Measurements from ENCODE around the gene SCP2D1.

SCP2D1 gene

DNA sequence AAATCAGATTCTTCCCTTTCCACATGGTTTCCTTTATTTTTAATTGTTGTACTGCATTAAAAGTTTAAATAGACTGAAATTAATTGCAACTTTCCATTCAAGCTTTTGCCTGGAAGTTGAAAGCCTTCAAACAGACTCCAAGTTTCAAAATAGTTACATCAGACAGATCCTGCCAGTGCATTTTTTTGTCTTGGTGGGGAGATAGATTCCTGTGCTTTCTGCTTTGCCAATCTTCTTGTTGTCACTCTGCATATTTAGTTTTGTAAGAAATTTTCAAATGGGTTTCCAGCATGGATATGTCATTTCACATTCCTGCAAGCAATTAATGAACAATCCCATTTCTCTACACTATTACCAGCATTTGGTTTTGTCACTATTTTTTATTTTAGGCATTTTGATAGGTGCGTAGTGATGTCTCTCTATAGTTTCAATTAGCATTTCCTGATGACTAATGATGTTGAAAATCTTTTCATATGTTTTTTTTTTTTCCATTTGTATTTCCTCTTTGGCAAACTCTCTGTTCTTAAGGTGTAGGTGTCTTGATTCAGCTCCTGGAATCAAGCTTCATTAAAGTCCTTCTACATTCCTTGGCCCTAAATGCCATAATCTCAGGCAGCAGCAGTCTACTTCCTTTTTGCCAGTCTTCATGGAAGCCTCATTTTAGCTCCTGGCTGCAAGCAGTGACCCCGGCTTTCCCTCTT lies 40.5 kb downstream of the SCP2D1 start:
- DNase-seq (ENCODE audit: extremely low spot score): no peak
- TF ChIP-seq SP1 (IDR thresholded peaks at IDR 0.05) (no peak), NFRKB (IDR thresholded peaks at IDR 0.05) (no peak)
- CTCF ChIA-PET: no interaction called here
- POLR2A ChIA-PET: no interaction called here

DNA sequence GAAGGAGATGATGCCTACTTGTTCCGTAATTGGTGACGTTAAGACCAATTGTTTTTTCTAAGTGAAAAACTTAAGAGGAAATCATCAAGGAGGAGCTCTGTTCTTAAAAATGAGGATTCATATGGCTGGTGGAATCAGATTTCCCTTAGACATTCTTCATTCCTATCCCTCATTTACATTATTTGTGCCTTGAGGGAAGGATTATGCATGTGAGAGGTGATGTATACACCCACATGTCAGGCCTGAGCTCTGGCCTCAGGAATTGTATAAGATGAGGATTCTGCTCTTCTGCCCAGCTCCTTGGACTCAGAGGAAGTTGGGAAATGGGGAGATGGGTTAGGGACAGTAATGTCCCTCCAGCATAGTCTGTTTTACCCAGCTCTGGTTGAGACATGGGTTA lies 42.3 kb downstream of the SCP2D1 start:
- CTCF ChIA-PET: no interaction called here
- DNase-seq (ENCODE audit: extremely low spot score): no peak
- TF ChIP-seq ARNT (IDR thresholded peaks at IDR 0.05): no peak
- TF ChIP-seq L3MBTL2 (conservative IDR thresholded peaks at IDR 0.05): no peak
- no peak for TF ChIP-seq FOXK2 (IDR thresholded peaks at IDR 0.05)
- no peak for TF ChIP-seq HDGF (IDR thresholded peaks at IDR 0.05; ENCODE audit: borderline replicate concordance)
- TF ChIP-seq FOXA1 (IDR thresholded peaks at IDR 0.05): no peak
- TF ChIP-seq LEF1 (IDR thresholded peaks at IDR 0.05; ENCODE audit: borderline replicate concordance): no peak
- TF ChIP-seq, protein P1, sequence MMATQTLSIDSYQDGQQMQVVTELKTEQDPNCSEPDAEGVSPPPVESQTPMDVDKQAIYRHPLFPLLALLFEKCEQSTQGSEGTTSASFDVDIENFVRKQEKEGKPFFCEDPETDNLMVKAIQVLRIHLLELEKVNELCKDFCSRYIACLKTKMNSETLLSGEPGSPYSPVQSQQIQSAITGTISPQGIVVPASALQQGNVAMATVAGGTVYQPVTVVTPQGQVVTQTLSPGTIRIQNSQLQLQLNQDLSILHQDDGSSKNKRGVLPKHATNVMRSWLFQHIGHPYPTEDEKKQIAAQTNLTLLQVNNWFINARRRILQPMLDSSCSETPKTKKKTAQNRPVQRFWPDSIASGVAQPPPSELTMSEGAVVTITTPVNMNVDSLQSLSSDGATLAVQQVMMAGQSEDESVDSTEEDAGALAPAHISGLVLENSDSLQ (IDR thresholded peaks at IDR 0.05): no peak
- no peak for TF ChIP-seq ZNF384 (IDR thresholded peaks at IDR 0.05)
- no peak for TF ChIP-seq CTBP1 (IDR thresholded peaks at IDR 0.05; ENCODE audit: borderline replicate concordance)
- POLR2A ChIA-PET: no interaction called here

DNA sequence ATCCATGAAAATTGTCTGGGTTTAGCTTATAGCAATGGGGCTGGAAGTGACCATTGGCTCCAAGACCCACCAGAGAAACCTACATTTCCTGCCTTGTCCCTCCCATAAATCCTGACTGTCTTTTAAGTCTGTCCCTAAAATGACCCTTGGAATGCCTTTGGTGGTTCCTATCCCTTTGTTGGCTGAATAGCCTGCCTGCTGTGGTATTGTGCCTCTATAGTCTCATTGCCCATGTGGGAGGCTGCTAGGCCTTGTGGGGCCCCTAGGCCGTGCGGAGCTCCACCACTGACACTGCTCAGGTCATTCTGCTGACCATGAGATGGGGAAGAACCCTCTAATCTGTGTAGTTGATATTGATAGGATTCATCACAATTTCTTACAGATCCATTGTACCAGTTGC lies 43.3 kb downstream of the SCP2D1 start:
- no peak for TF ChIP-seq BHLHE40 (IDR thresholded peaks at IDR 0.05; ENCODE audit: borderline replicate concordance)
- no peak for TF ChIP-seq ZNF384 (IDR thresholded peaks at IDR 0.05)
- no peak for TF ChIP-seq LEF1 (IDR thresholded peaks at IDR 0.05; ENCODE audit: borderline replicate concordance)
- TF ChIP-seq SP1 (IDR thresholded peaks at IDR 0.05): no peak
- TF ChIP-seq, protein P1 (IDR thresholded peaks at IDR 0.05): no peak
- TF ChIP-seq FOXM1 (IDR thresholded peaks at IDR 0.05; ENCODE audit: borderline replicate concordance): no peak
- no peak for TF ChIP-seq FOXK2 (IDR thresholded peaks at IDR 0.05)
- TF ChIP-seq CTBP1 (IDR thresholded peaks at IDR 0.05; ENCODE audit: borderline replicate concordance): no peak
- no peak for TF ChIP-seq ELF4 (IDR thresholded peaks at IDR 0.05)
- TF ChIP-seq ARNT (IDR thresholded peaks at IDR 0.05): no peak
- TF ChIP-seq SUZ12 (IDR thresholded peaks at IDR 0.05): no peak
- no peak for TF ChIP-seq NFRKB (IDR thresholded peaks at IDR 0.05)
- TF ChIP-seq HDGF (IDR thresholded peaks at IDR 0.05; ENCODE audit: borderline replicate concordance): no peak
- TF ChIP-seq L3MBTL2 (conservative IDR thresholded peaks at IDR 0.05): no peak
- TF ChIP-seq TARDBP (IDR thresholded peaks at IDR 0.05): no peak
- no peak for TF ChIP-seq FOXA1 (IDR thresholded peaks at IDR 0.05)
- no peak for DNase-seq (ENCODE audit: extremely low spot score)
- POLR2A ChIA-PET: no interaction called here
- CTCF ChIA-PET: no interaction called here

DNA sequence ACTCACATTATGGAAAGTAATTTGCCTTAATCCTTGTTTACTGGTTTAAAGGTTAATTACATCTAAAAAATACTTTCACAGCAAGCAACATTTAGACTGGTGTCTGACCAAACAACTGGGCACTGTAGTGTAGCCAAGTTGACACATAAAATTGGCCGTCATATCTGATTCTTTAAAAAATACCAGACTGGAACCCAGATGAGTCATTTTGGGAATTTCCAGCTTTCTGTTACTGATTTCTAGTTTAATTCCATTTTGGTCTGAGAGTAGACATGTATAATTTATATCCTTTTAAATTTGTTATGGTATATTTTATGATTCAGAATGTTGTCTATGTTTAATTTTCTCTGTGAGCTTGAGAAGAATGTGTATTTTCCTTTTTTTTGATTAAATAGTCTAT lies 44.1 kb downstream of the SCP2D1 start:
- ChIA-PET POLR2A (no interaction called here), CTCF (no interaction called here)
- no peak for DNase-seq (ENCODE audit: extremely low spot score)
- TF ChIP-seq, protein P1 (IDR thresholded peaks at IDR 0.05): no peak
- no peak for TF ChIP-seq L3MBTL2 (conservative IDR thresholded peaks at IDR 0.05)
- TF ChIP-seq FOXM1 (IDR thresholded peaks at IDR 0.05; ENCODE audit: borderline replicate concordance): no peak
- TF ChIP-seq NFRKB (IDR thresholded peaks at IDR 0.05): no peak
- no peak for TF ChIP-seq CTBP1 (IDR thresholded peaks at IDR 0.05; ENCODE audit: borderline replicate concordance)
- TF ChIP-seq ELF4 (IDR thresholded peaks at IDR 0.05): no peak
- no peak for TF ChIP-seq BHLHE40 (IDR thresholded peaks at IDR 0.05; ENCODE audit: borderline replicate concordance)
- no peak for TF ChIP-seq FOXA1 (IDR thresholded peaks at IDR 0.05)
- TF ChIP-seq LEF1 (IDR thresholded peaks at IDR 0.05; ENCODE audit: borderline replicate concordance): no peak

DNA sequence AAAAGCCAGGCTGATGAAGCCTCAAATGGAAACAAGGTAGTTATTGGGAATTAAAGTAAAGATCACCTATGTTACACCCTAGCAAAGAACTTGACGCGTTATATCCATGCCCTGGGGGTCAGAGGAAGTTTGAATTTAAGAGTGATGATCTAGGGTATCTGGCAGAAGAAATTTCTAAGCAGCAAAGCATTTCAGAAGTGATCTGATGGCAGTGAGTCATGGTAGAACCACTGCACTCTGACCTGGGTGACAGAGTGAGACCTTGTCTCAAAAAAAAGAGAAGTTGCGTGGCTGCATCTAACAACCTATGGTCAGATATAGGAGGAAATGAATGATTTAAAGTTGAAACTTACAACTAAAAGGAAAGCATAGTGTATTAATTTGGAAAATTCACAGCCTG lies 45.2 kb downstream of the SCP2D1 start:
- ChIA-PET POLR2A (no interaction called here), CTCF (no interaction called here)
- no peak for TF ChIP-seq FOXA1 (IDR thresholded peaks at IDR 0.05)
- no peak for TF ChIP-seq NFRKB (IDR thresholded peaks at IDR 0.05)
- TF ChIP-seq ARNT (IDR thresholded peaks at IDR 0.05): no peak
- TF ChIP-seq LEF1 (IDR thresholded peaks at IDR 0.05; ENCODE audit: borderline replicate concordance): no peak
- TF ChIP-seq SUZ12 (IDR thresholded peaks at IDR 0.05): no peak
- TF ChIP-seq, protein P1 (IDR thresholded peaks at IDR 0.05): no peak
- no peak for TF ChIP-seq FOXK2 (IDR thresholded peaks at IDR 0.05)
- no peak for TF ChIP-seq CTBP1 (IDR thresholded peaks at IDR 0.05; ENCODE audit: borderline replicate concordance)
- no peak for TF ChIP-seq ELF4 (IDR thresholded peaks at IDR 0.05)
- TF ChIP-seq BHLHE40 (IDR thresholded peaks at IDR 0.05; ENCODE audit: borderline replicate concordance): no peak
- TF ChIP-seq FOXM1 (IDR thresholded peaks at IDR 0.05; ENCODE audit: borderline replicate concordance): no peak
- no peak for TF ChIP-seq TARDBP (IDR thresholded peaks at IDR 0.05)
- no peak for TF ChIP-seq SP1 (IDR thresholded peaks at IDR 0.05)
- DNase-seq (ENCODE audit: extremely low spot score): no peak
